Endodermal cell (in vitro differentiated cells): Measurements from ENCODE around the gene TRAF4. TPM values are rescaled to one million over a fixed set of nuclear protein-coding genes. Genes with fewer than 3 reads are reported as not detected.

Experiments used
- DNase-seq: peaks from one replicate; pipeline ENCODE4 v3.0.0-alpha.2; 2017
- H3K27ac ChIP-seq: 2 replicates; pipeline ENCODE4 v1.5.1; 2013; ENCODE audit warnings: mild to moderate bottlenecking, low read depth, low read length, moderate library complexity
- H3K27me3 ChIP-seq: 2 replicates; pipeline ENCODE4 v1.6.1; 2013; ENCODE audit warnings: mild to moderate bottlenecking, low read length, moderate library complexity; ENCODE audit not compliant: insufficient read depth, control insufficient read depth, poor library complexity, severe bottlenecking
- H3K36me3 ChIP-seq: 2 replicates; pipeline ENCODE4 v1.7.0; 2013; ENCODE audit warnings: mild to moderate bottlenecking, low read length, moderate library complexity; ENCODE audit not compliant: control insufficient read depth, insufficient read depth
- H3K4me1 ChIP-seq: one replicate; pipeline ENCODE4 v1.7.0; 2013; ENCODE audit warnings: low read length; ENCODE audit not compliant: control insufficient read depth, insufficient read depth
- H3K4me3 ChIP-seq: 2 replicates; pipeline ENCODE4 v1.5.1; 2013; ENCODE audit warnings: mild to moderate bottlenecking, low read length, moderate library complexity
- H3K9ac ChIP-seq: 2 replicates; pipeline ENCODE4 v1.6.1; 2013; ENCODE audit warnings: mild to moderate bottlenecking, low read length, moderate library complexity; ENCODE audit not compliant: poor library complexity, severe bottlenecking; ENCODE audit errors: extremely low read depth
- H3K9me3 ChIP-seq: 2 replicates; pipeline ENCODE4 v1.6.1; 2013; ENCODE audit warnings: mild to moderate bottlenecking, low read length, moderate library complexity; ENCODE audit not compliant: control insufficient read depth
- H3K27ac Mint-ChIP-seq: 2 replicates; pipeline ENCODE4 v1.8.0; 2020; ENCODE audit warnings: mixed read lengths
- H3K27me3 Mint-ChIP-seq: 2 replicates; pipeline ENCODE4 v1.8.0; 2021; ENCODE audit warnings: mild to moderate bottlenecking, mixed read lengths; ENCODE audit not compliant: insufficient read depth
- H3K36me3 Mint-ChIP-seq: 2 replicates; pipeline ENCODE4 v1.8.0; 2020; ENCODE audit warnings: low read depth, mixed read lengths
- H3K4me1 Mint-ChIP-seq: 2 replicates; pipeline ENCODE4 v1.8.0; 2020; ENCODE audit warnings: mixed read lengths
- H3K4me3 Mint-ChIP-seq: 2 replicates; pipeline ENCODE4 v1.8.0; 2020; ENCODE audit warnings: mild to moderate bottlenecking, moderate library complexity, mixed read lengths
- H3K9me3 Mint-ChIP-seq: 2 replicates; pipeline ENCODE4 v1.8.0; 2020; ENCODE audit warnings: mild to moderate bottlenecking, mixed read lengths
- WGBS, 2 experiments: methylation state at CpG; one replicate each; pipeline versions ENCODE4 v1.1.5 to v1.1.7; 2013; ENCODE audit warnings: missing lambda C conversion rate in 2 of 2, mixed read lengths in 1 of 2; ENCODE audit not compliant: insufficient coverage in 1 of 2, insufficient read length in 1 of 2; 5-methylcytosine and 5-hydroxymethylcytosine counted together
- total RNA-seq, 2 donors: library from RNA; stranded (reverse); fragmentation: NEBNext Ultra II Directional in 1 of 2; extraction: Animal tissue kit (Norgen Biotek cat#: 25700) in 1 of 2; gene quantifications; 2 replicates in 1 of 2; 3 replicates in 1 of 2; pipeline ENCODE4 v1.2.1, GENCODE V29; 2021
- TF ChIP-seq, protein P1 (sequence below): fragments of 200-600 bp; sonication (generic); conservative IDR thresholded peaks from 2 replicates; pipeline ENCODE4 v1.5.0; 2021; ENCODE audit warnings: antibody characterized with exemption, mild to moderate bottlenecking

Gene TRAF4
- total RNA-seq, 2 donors from 2014 or later, result 168 to 169 TPM

DNA sequence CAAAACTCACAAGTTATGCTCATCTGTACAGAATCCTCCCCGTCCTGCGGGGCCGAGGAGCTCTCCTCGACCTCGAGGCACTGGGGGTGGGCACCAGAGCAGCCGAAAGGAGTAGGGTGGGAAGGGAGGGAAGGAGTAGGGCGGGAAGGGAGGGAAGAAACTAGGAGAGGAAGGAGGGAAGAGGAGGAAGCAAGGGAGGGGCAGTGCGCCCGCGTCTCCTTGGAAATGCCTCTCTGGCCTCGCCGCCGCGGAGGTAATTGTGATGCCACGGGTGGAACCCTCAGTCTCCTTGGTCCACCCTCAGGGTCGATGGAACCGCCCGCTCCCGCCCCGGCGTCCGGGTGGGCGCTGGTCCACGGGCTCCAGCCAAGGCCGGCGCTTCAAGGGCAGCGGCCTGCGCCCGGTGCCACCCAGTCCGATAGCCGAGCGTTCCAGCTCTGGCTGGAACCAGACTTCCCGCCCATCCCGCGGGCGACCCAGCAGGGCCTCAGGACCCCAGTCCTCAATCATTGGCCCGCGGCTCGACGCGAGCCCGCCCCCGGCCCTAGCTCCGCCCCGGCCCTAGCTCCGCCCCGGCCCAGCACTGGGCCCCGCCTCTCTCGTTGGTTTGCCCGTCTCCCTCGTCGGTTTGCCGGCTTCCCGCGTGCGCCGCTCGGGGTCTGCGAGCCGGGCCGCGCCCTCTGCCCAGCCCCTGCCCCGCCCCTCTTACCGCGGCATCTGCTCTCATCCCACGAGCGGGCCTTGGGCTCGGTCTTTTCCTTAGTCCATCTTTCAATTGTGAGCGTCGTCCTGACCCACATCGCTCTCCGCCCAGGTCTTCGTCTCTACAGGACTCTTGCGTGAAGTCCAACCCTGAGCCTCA lies 32.7 kb upstream of the TRAF4 start:
- WGBS, 2 experiments, result 0% methylated on average over 44 to 74 of the region's 74 CpGs
- Histone ChIP-seq H3K4me1 (no peaks in the 10 kb centered on the region), H3K27me3 (no peaks in the 10 kb centered on the region), H3K4me3 (peak overlapping the region; percentile 95), H3K9ac (peak overlapping the region; percentile 91), H3K9me3 (no peaks in the 10 kb centered on the region), H3K27ac (peak overlapping the region; percentile 98), H3K36me3 (peaks cover 27% of the 10 kb centered on the region)
- Mint-ChIP-seq H3K4me1 (peaks cover 16% of the 10 kb centered on the region), H3K27me3 (no peaks in the 10 kb centered on the region), H3K9me3 (no peaks in the 10 kb centered on the region), H3K27ac (peak overlapping the region; percentile 98), H3K36me3 (peaks cover 27% of the 10 kb centered on the region), H3K4me3 (peak overlapping the region; percentile 75)
- DNase-seq, result peak; percentile 100
- TF ChIP-seq, protein P1, sequence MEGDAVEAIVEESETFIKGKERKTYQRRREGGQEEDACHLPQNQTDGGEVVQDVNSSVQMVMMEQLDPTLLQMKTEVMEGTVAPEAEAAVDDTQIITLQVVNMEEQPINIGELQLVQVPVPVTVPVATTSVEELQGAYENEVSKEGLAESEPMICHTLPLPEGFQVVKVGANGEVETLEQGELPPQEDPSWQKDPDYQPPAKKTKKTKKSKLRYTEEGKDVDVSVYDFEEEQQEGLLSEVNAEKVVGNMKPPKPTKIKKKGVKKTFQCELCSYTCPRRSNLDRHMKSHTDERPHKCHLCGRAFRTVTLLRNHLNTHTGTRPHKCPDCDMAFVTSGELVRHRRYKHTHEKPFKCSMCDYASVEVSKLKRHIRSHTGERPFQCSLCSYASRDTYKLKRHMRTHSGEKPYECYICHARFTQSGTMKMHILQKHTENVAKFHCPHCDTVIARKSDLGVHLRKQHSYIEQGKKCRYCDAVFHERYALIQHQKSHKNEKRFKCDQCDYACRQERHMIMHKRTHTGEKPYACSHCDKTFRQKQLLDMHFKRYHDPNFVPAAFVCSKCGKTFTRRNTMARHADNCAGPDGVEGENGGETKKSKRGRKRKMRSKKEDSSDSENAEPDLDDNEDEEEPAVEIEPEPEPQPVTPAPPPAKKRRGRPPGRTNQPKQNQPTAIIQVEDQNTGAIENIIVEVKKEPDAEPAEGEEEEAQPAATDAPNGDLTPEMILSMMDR, result no peak

DNA sequence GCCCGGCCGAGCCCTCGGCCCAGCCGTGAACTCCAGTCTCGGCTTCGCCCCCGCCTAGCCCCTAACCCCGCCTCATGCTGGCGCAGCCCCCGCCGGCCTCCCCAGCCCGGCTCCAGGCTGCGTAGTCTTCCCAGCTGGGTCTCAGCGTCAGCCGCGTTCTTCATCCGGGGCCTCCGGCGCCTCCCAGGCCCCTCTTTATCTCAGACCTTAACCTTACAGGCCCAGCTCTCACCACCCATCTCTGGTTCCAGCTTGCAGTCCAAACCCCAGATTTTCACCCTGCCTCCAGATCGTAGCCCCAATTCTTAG lies 32.1 kb upstream of the TRAF4 start, which contains the start of gene PROCA1:
PROCA1 (minus strand) TSS at position 166 of the 309 bp plus-strand sequence. CDS start 228 bp downstream, outside the sequence.
- Mint-ChIP-seq H3K36me3 (peaks cover 24% of the 10 kb centered on the region), H3K9me3 (no peaks in the 10 kb centered on the region), H3K4me1 (peaks cover 20% of the 10 kb centered on the region), H3K4me3 (peak within 1 kb of the TSS; percentile 75), H3K27me3 (no peaks in the 10 kb centered on the region), H3K27ac (peak within 1 kb of the TSS; percentile 98)
- Histone ChIP-seq H3K4me3 (peak within 1 kb of the TSS; percentile 95), H3K36me3 (peaks cover 27% of the 10 kb centered on the region), H3K9ac (peak within 1 kb of the TSS; percentile 91), H3K9me3 (no peaks in the 10 kb centered on the region), H3K4me1 (no peaks in the 10 kb centered on the region), H3K27ac (peak within 1 kb of the TSS; percentile 98), H3K27me3 (no peaks in the 10 kb centered on the region)
- DNase-seq, result peak; percentile 93
- 0 to 2% methylated on average over 4 to 20 of the region's 20 CpGs for WGBS, 2 experiments
- TF ChIP-seq, protein P1, result no peak

- Histone ChIP-seq H3K27me3 (no peaks in the 10 kb centered on the region), H3K4me3 (peak overlapping the region; percentile 73), H3K27ac (peak overlapping the region; percentile 89), H3K4me1 (no peaks in the 10 kb centered on the region), H3K9ac (peak overlapping the region; percentile 91), H3K36me3 (peaks cover 27% of the 10 kb centered on the region), H3K9me3 (no peaks in the 10 kb centered on the region)
- peak; percentile 93 for DNase-seq
- WGBS, 2 experiments, result 19 to 20% methylated on average over 18 to 34 of the region's 34 CpGs
- H3K27ac Mint-ChIP-seq, result peak overlapping the region; percentile 98
- TF ChIP-seq, protein P1, result peak; percentile 15
- peaks cover 19% of the 10 kb centered on the region for H3K4me1 Mint-ChIP-seq
- H3K27me3 Mint-ChIP-seq, result no peaks in the 10 kb centered on the region
- peak overlapping the region; percentile 75 for H3K4me3 Mint-ChIP-seq
- peaks cover 24% of the 10 kb centered on the region for H3K36me3 Mint-ChIP-seq
- no peaks in the 10 kb centered on the region for H3K9me3 Mint-ChIP-seq
Measured at GRCh38 chr17:28712032-28712704, 31.6 kb upstream of the TRAF4 start.
